Cardiac septum (tissue), 1 donor: ENCODE measurements around the gene EPHB1. TPM values are rescaled to one million over a fixed set of nuclear protein-coding genes. Genes with fewer than 3 reads are reported as not detected.

Experiments used
- DNase-seq: peaks from one replicate; pipeline ENCODE4 v3.0.0-alpha.2; 2020; ENCODE audit warnings: low spot score
- intact Hi-C: fragments of 100-400 bp; cut with DNase I; formaldehyde crosslinking; loops from one replicate; pipeline ENCODE4 v1.14.0; 2022
- total RNA-seq: library from RNA; stranded (reverse); fragmentation: NEBNext Ultra II Directional; extraction: Animal tissue kit (Norgen Biotek cat#: 25700); gene quantifications from one replicate; pipeline ENCODE4 v1.2.1, GENCODE V29; 2021
- donor health status: DM: no; HTN: no; CAD: no.

The EPHB1 gene
- total RNA-seq, 1 donor from 2014 or later, result 1.1 TPM

GRCh38 chr3:134803051-134803505 lies 8.0 kb downstream of the EPHB1 start:
- DNase-seq, result no peak
- intact Hi-C loops, result no loop called here

- intact Hi-C loops, result no loop called here
- no peak for DNase-seq
These were observed 8.6 kb downstream of the EPHB1 start for GRCh38 chr3:134803652-134804051.

GRCh38 chr3:134804508-134805480 lies 9.7 kb downstream of the EPHB1 start:
- intact Hi-C loops, result no loop called here
- DNase-seq, result no peak

- intact Hi-C loops, result no loop called here
- DNase-seq, result no peak
These were observed 12.1 kb downstream of the EPHB1 start for GRCh38 chr3:134807189-134807588.

- intact Hi-C loops, result no loop called here
These were observed 13.8 kb downstream of the EPHB1 start for GRCh38 chr3:134808835-134809234.

GRCh38 chr3:134809427-134810051 lies 14.5 kb downstream of the EPHB1 start:
- intact Hi-C loops, result no loop called here
- no peak for DNase-seq

More at GRCh38 chr3:134808835-134809234, 13.8 kb downstream of the EPHB1 start:
- no peak for DNase-seq

GRCh38 chr3:134810052-134810435 lies 15.0 kb downstream of the EPHB1 start:
- intact Hi-C loops, result no loop called here
- DNase-seq, result no peak

GRCh38 chr3:134810850-134811249 lies 15.8 kb downstream of the EPHB1 start:
- intact Hi-C loops, result no loop called here

GRCh38 chr3:134813618-134814017 lies 18.6 kb downstream of the EPHB1 start:
- intact Hi-C loops, result no loop called here
- DNase-seq, result no peak

More at GRCh38 chr3:134810850-134811249, 15.8 kb downstream of the EPHB1 start:
- DNase-seq, result no peak

- DNase-seq, result no peak
- intact Hi-C loops, result no loop called here
These were observed 20.5 kb downstream of the EPHB1 start for GRCh38 chr3:134815519-134815918.

- intact Hi-C loops, result no loop called here
- DNase-seq, result no peak
These were observed 21.6 kb downstream of the EPHB1 start for GRCh38 chr3:134816623-134817022.

- intact Hi-C loops, result no loop called here
- no peak for DNase-seq
These were observed 22.2 kb downstream of the EPHB1 start for GRCh38 chr3:134817297-134817696.

- DNase-seq, result no peak
- intact Hi-C loops, result no loop called here
These were observed 25.9 kb downstream of the EPHB1 start for GRCh38 chr3:134820994-134821393.

GRCh38 chr3:134822090-134822489 lies 27.0 kb downstream of the EPHB1 start:
- intact Hi-C loops, result no loop called here
- DNase-seq, result no peak

- no peak for DNase-seq
These were observed 28.6 kb downstream of the EPHB1 start for GRCh38 chr3:134823679-134824078.

GRCh38 chr3:134824791-134825190 lies 29.7 kb downstream of the EPHB1 start:
- intact Hi-C loops, result no loop called here
- no peak for DNase-seq

More at GRCh38 chr3:134823679-134824078, 28.6 kb downstream of the EPHB1 start:
- intact Hi-C loops, result no loop called here

- DNase-seq, result no peak
- intact Hi-C loops, result no loop called here
These were observed 32.2 kb downstream of the EPHB1 start for GRCh38 chr3:134827213-134827612.

- intact Hi-C loops, result no loop called here
- no peak for DNase-seq
These were observed 34.7 kb downstream of the EPHB1 start for GRCh38 chr3:134829721-134830120.

- no peak for DNase-seq
- intact Hi-C loops, result no loop called here
These were observed 37.5 kb downstream of the EPHB1 start for GRCh38 chr3:134832585-134832984.

- intact Hi-C loops, result no loop called here
- no peak for DNase-seq
These were observed 38.5 kb downstream of the EPHB1 start for GRCh38 chr3:134833453-134834163.
